Heart left ventricle (tissue), 13 donors: ENCODE measurements around the gene BCL2.

Experiments used
- CTCF ChIP-seq, 12 donors: fragments of 200-600 bp; sonication (generic) in 4 of 12; IDR thresholded peaks; one replicate each; pipeline versions ENCODE4 v1.5.0 to v1.8.0; 2018 to 2022; ENCODE audit warnings: antibody characterized with exemption in 12 of 12, mild to moderate bottlenecking in 5 of 12
- POLR2A ChIP-seq, 2 donors: fragments of 450-650 bp; IDR thresholded peaks; one replicate each; pipeline ENCODE4 v1.6.1; 2017; ENCODE audit warnings: antibody characterized with exemption in 2 of 2, mild to moderate bottlenecking in 2 of 2, moderate library complexity in 2 of 2
- donor health status: ischemic (EF 13 %, LVEDD 7.1; RV severe dilation, severe dysfunction).
- donor health status: DM: no; HTN: yes; CAD: no.
- donor health status: DM: no; HTN: no; CAD: no.
- donor health status: ischemic (EF 25% LVEDD 6.9; RV normal size, moderate dysfunction).
- donor health status: ischemic (EF 25% LVEDD 5.7; RV mildly dilated, moderate dysfunction).
- donor health status: ischemic (EF 35%, LVEDD 5.7; RV mildly dilated, moderate dysfunction).
- donor health status: nonischemic (EF 11% LVEDD 7.7; RV severe dilation, severe dysfunction).
- donor health status: DM: yes; HTN: yes; CAD: no.
- donor health status: PGD.
- donor health status: ischemic (EF 29% LVEDD 5.4; RV normal size, mild dysfunction).
- donor health status: nonischemic (EF 23%, LVEDD 6.1; RV moderate dilation, normal function).

GRCh38 chr18:63234432-63234831 lies 85.1 kb downstream of the BCL2 start:
- TF ChIP-seq CTCF (IDR thresholded peaks at IDR 0.05) (no peak), POLR2A (IDR thresholded peaks at IDR 0.05) (no peak)
